H9 (cell line): ENCODE measurements around the gene RAPGEF6. TPM values are rescaled to one million over a fixed set of nuclear protein-coding genes. Genes with fewer than 3 reads are reported as not detected.

Experiments
- DNase-seq: peaks from one replicate; pipeline ENCODE4 v3.0.0-alpha.2; 2017
- H2AFZ ChIP-seq: one replicate; pipeline ENCODE4 v1.6.1; 2013; ENCODE audit warnings: mild to moderate bottlenecking, low read length, control low read depth, moderate library complexity
- H2AK5ac ChIP-seq: 2 replicates; pipeline ENCODE4 v1.6.1; 2013; ENCODE audit warnings: low read length, control low read depth, mixed read lengths; ENCODE audit not compliant: insufficient read length
- H2BK120ac ChIP-seq: one replicate; pipeline ENCODE4 v1.6.1; 2013; ENCODE audit warnings: low read depth, mild to moderate bottlenecking, low read length, control low read depth, inconsistent platforms; ENCODE audit not compliant: poor library complexity, severe bottlenecking
- H2BK12ac ChIP-seq: 2 replicates; pipeline ENCODE4 v1.6.1; 2013; ENCODE audit warnings: low read length, control low read depth, mixed read lengths, low read depth; ENCODE audit not compliant: insufficient read length
- H2BK15ac ChIP-seq: 2 replicates; pipeline ENCODE4 v1.6.1; 2013; ENCODE audit warnings: low read depth, low read length, control low read depth
- H2BK20ac ChIP-seq: one replicate; pipeline ENCODE4 v1.6.1; 2013; ENCODE audit warnings: low read depth, mild to moderate bottlenecking, low read length, control low read depth, inconsistent platforms; ENCODE audit not compliant: poor library complexity, severe bottlenecking
- H2BK5ac ChIP-seq: 2 replicates; pipeline ENCODE4 v1.6.1; 2013; ENCODE audit warnings: low read length, control low read depth, mixed read lengths; ENCODE audit not compliant: insufficient read length
- H3K14ac ChIP-seq: 2 replicates; pipeline ENCODE4 v1.6.1; 2013; ENCODE audit warnings: low read length, control low read depth; ENCODE audit not compliant: insufficient read depth
- H3K18ac ChIP-seq: 2 replicates; pipeline ENCODE4 v1.6.1; 2013; ENCODE audit warnings: low read depth, mild to moderate bottlenecking, mixed read lengths, low read length, control low read depth; ENCODE audit not compliant: insufficient read length
- H3K23ac ChIP-seq: 2 replicates; pipeline ENCODE4 v1.6.1; 2013; ENCODE audit warnings: low read length, control low read depth, mixed read lengths, low read depth; ENCODE audit not compliant: insufficient read length
- H3K23me2 ChIP-seq: 2 replicates; pipeline ENCODE4 v1.6.1; 2013; ENCODE audit warnings: low read depth, mild to moderate bottlenecking, mixed read lengths, low read length, control low read depth; ENCODE audit not compliant: insufficient read length, poor library complexity, severe bottlenecking
- H3K27ac ChIP-seq: 2 replicates; pipeline ENCODE4 v1.5.1; 2013; ENCODE audit warnings: low read length, control low read depth, mixed read lengths, low read depth; ENCODE audit not compliant: insufficient read length
- H3K27me3 ChIP-seq: 2 replicates; pipeline ENCODE4 v1.6.1; 2013; ENCODE audit warnings: low read length, control low read depth, inconsistent platforms; ENCODE audit not compliant: insufficient read depth
- H3K4ac ChIP-seq: 2 replicates; pipeline ENCODE4 v1.6.1; 2013; ENCODE audit warnings: low read depth, mild to moderate bottlenecking, control low read depth, inconsistent platforms, low read length, moderate library complexity
- H3K4me1 ChIP-seq: 2 replicates; pipeline ENCODE4 v1.6.1; 2013; ENCODE audit warnings: low read length, control low read depth, inconsistent platforms; ENCODE audit not compliant: insufficient read depth
- H3K4me2 ChIP-seq: 2 replicates; pipeline ENCODE4 v1.6.1; 2013; ENCODE audit warnings: low read length, control low read depth, mixed read lengths; ENCODE audit not compliant: insufficient read length, insufficient read depth
- H3K56ac ChIP-seq: 2 replicates; pipeline ENCODE4 v1.6.1; 2013; ENCODE audit warnings: low read depth, mild to moderate bottlenecking, mixed read lengths, low read length, control low read depth; ENCODE audit not compliant: insufficient read length
- H3K79me1 ChIP-seq: 2 replicates; pipeline ENCODE4 v1.6.1; 2013; ENCODE audit warnings: low read depth, mild to moderate bottlenecking, moderate library complexity, low read length, control low read depth, inconsistent platforms; ENCODE audit not compliant: insufficient read depth, poor library complexity, severe bottlenecking
- H3K79me2 ChIP-seq: 2 replicates; pipeline ENCODE4 v1.6.1; 2013; ENCODE audit warnings: low read length, control low read depth, inconsistent platforms; ENCODE audit not compliant: insufficient read depth
- H3K9ac ChIP-seq: 2 replicates; pipeline ENCODE4 v1.6.1; 2013; ENCODE audit warnings: low read length, control low read depth, mixed read lengths; ENCODE audit not compliant: insufficient read length; ENCODE audit errors: extremely low read depth
- H3K9me3 ChIP-seq: one replicate; pipeline ENCODE4 v1.6.1; 2013; ENCODE audit warnings: low read depth, low read length, inconsistent platforms; ENCODE audit not compliant: control insufficient read depth
- H3T11ph ChIP-seq: one replicate; pipeline ENCODE4 v1.6.1; 2013; ENCODE audit warnings: mild to moderate bottlenecking, low read length, control low read depth, inconsistent platforms
- H4K20me1 ChIP-seq: one replicate; pipeline ENCODE4 v1.6.1; 2013; ENCODE audit not compliant: control insufficient read depth, insufficient read length, insufficient read depth
- H4K5ac ChIP-seq: 2 replicates; pipeline ENCODE4 v1.6.1; 2013; ENCODE audit warnings: low read depth, mild to moderate bottlenecking, mixed read lengths, low read length, control low read depth; ENCODE audit not compliant: insufficient read length
- H4K8ac ChIP-seq: replicated peaks from 2 replicates; pipeline ENCODE4 v1.6.1; 2013; ENCODE audit warnings: low read length, control low read depth, mixed read lengths, low read depth; ENCODE audit not compliant: insufficient read length
- H4K91ac ChIP-seq: 2 replicates; pipeline ENCODE4 v1.6.1; 2013; ENCODE audit warnings: low read depth, mild to moderate bottlenecking, moderate library complexity, mixed read lengths, low read length, control low read depth; ENCODE audit not compliant: insufficient read length
- H3K27ac Mint-ChIP-seq, 3 experiments: 2 replicates in 2 of 3; 3 replicates in 1 of 3; pipeline ENCODE4 v1.8.0; 2020 to 2021; ENCODE audit warnings: mixed read lengths in 3 of 3, mild to moderate bottlenecking in 1 of 3, moderate library complexity in 1 of 3
- H3K27me3 Mint-ChIP-seq: 2 replicates; pipeline ENCODE4 v1.8.0; 2021; ENCODE audit warnings: low read depth, mild to moderate bottlenecking, moderate library complexity, mixed read lengths
- H3K36me3 Mint-ChIP-seq, 3 experiments: 2 replicates in 2 of 3; 3 replicates in 1 of 3; pipeline ENCODE4 v1.8.0; 2020 to 2021; ENCODE audit warnings: low read depth in 3 of 3, mixed read lengths in 3 of 3; ENCODE audit not compliant: insufficient read depth in 1 of 3
- H3K4me1 Mint-ChIP-seq, 2 experiments: 2 replicates each; pipeline ENCODE4 v1.8.0; 2020; ENCODE audit warnings: mixed read lengths in 2 of 2
- H3K4me3 Mint-ChIP-seq, 2 experiments: 2 replicates in 1 of 2; 3 replicates in 1 of 2; pipeline ENCODE4 v1.8.0; 2020 to 2021; ENCODE audit warnings: mild to moderate bottlenecking in 2 of 2, mixed read lengths in 2 of 2, moderate library complexity in 1 of 2
- H3K9me3 Mint-ChIP-seq, 2 experiments: 2 replicates in 1 of 2; 3 replicates in 1 of 2; pipeline ENCODE4 v1.8.0; 2020; ENCODE audit warnings: mild to moderate bottlenecking in 2 of 2, mixed read lengths in 2 of 2, moderate library complexity in 1 of 2
- total RNA-seq: library from RNA; stranded (reverse); gene quantifications from 2 replicates; pipeline ENCODE4 v1.2.1, GENCODE V29; 2021
- TF ChIP-seq, protein P1 (sequence below): fragments of 200-600 bp; sonication (generic); conservative IDR thresholded peaks from 3 replicates; pipeline ENCODE4 v1.8.0; 2021; ENCODE audit warnings: antibody characterized with exemption, mild to moderate bottlenecking

Gene RAPGEF6
- total RNA-seq, 1 experiment from 2014 or later, result 19.7 TPM

GRCh38 chr5:131639148-131639547 is 4.1 kb upstream of the RAPGEF6 start:
- Histone ChIP-seq H4K5ac (no peak overlapping the region), H3K56ac (no peak overlapping the region), H3K79me1 (no peaks in the 10 kb centered on the region), H3K79me2 (peaks cover 1% of the 10 kb centered on the region; the same call in 1 of the 2 replicates), H2AK5ac (no peak overlapping the region), H4K91ac (no peak overlapping the region), H2BK5ac (no peak overlapping the region), H3K23ac (no peak overlapping the region), H3K4me2 (no peak overlapping the region), H2BK15ac (no peak overlapping the region), H3K23me2 (peaks cover under 1% of the 10 kb centered on the region), H3K4ac (no peak overlapping the region), H3T11ph (no peak overlapping the region), H3K4me1 (no peaks in the 10 kb centered on the region), H2BK12ac (no peak overlapping the region), H2BK20ac (no peak overlapping the region), H3K14ac (no peak overlapping the region), H3K9ac (no peak overlapping the region), H3K27me3 (no peaks in the 10 kb centered on the region), H3K18ac (no peak overlapping the region), H4K8ac (no peak overlapping the region), H3K27ac (no peak overlapping the region), H3K9me3 (no peaks in the 10 kb centered on the region), H4K20me1 (no peaks in the 10 kb centered on the region), H2BK120ac (no peak overlapping the region), H2AFZ (no peak overlapping the region)
- peaks cover 10 to 14% of the 10 kb centered on the region in 2 experiments for H3K4me1 Mint-ChIP-seq
- no peaks in the 10 kb centered on the region for H3K36me3 Mint-ChIP-seq
- no peak overlapping the region for H3K4me3 Mint-ChIP-seq
- H3K27me3 Mint-ChIP-seq, result no peaks in the 10 kb centered on the region
- DNase-seq, result no peak
- no peak overlapping the region for H3K27ac Mint-ChIP-seq
- no peaks in the 10 kb centered on the region for H3K9me3 Mint-ChIP-seq
- TF ChIP-seq, protein P1, sequence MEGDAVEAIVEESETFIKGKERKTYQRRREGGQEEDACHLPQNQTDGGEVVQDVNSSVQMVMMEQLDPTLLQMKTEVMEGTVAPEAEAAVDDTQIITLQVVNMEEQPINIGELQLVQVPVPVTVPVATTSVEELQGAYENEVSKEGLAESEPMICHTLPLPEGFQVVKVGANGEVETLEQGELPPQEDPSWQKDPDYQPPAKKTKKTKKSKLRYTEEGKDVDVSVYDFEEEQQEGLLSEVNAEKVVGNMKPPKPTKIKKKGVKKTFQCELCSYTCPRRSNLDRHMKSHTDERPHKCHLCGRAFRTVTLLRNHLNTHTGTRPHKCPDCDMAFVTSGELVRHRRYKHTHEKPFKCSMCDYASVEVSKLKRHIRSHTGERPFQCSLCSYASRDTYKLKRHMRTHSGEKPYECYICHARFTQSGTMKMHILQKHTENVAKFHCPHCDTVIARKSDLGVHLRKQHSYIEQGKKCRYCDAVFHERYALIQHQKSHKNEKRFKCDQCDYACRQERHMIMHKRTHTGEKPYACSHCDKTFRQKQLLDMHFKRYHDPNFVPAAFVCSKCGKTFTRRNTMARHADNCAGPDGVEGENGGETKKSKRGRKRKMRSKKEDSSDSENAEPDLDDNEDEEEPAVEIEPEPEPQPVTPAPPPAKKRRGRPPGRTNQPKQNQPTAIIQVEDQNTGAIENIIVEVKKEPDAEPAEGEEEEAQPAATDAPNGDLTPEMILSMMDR, result no peak
